OCI-LY7 (cell line): ENCODE results near the gene OR2AP1. TPM values are rescaled to one million over a fixed set of nuclear protein-coding genes. Genes with fewer than 3 reads are reported as not detected.

Experiments used
- BruUV-seq: library from RNA; stranded (reverse); fragments of 400-500 nt; replicated peaks from 2 replicates; lab custom pipeline; 2021; lab: Mats Ljungman, UMichigan
- CTCF ChIA-PET: fragments of 300-600 bp; sonication (Branson Sonifier 250); formaldehyde crosslinking; loops from one replicate; lab custom pipeline; 2022; ENCODE audit warnings: antibody characterized with exemption; ENCODE audit not compliant: unreplicated experiment; lab: Charles Lee
- POLR2A ChIA-PET: fragments of 300-600 bp; sonication (Branson Sonifier 250); formaldehyde crosslinking; loops from one replicate; lab custom pipeline; 2022; ENCODE audit warnings: antibody characterized with exemption; lab: Charles Lee
- DNase-seq: peaks from one replicate; pipeline ENCODE4 v3.0.0-alpha.2; 2015; ENCODE audit warnings: low spot score
- H2AFZ ChIP-seq: fragments of 200-600 bp; sonication (generic), shearing (Covaris generic); 2 replicates; pipeline ENCODE4 v1.6.1; 2014; ENCODE audit warnings: mild to moderate bottlenecking, antibody characterized with exemption, low read length, moderate library complexity
- H3K27ac ChIP-seq: fragments of 200-600 bp; sonication (generic); 2 replicates; pipeline ENCODE4 v1.5.1; 2014; ENCODE audit warnings: mixed run types, low read depth, mild to moderate bottlenecking, moderate library complexity, low read length, inconsistent platforms; ENCODE audit not compliant: poor library complexity, severe bottlenecking
- H3K36me3 ChIP-seq: fragments of 200-600 bp; sonication (generic); 2 replicates; pipeline ENCODE4 v1.6.1; 2014; ENCODE audit warnings: mild to moderate bottlenecking, antibody characterized with exemption, low read length, moderate library complexity, mixed read lengths; ENCODE audit not compliant: insufficient read depth
- H3K4me1 ChIP-seq: fragments of 200-600 bp; sonication (generic); 2 replicates; pipeline ENCODE4 v1.5.1; 2014; ENCODE audit warnings: mild to moderate bottlenecking, low read length; ENCODE audit not compliant: insufficient read depth, poor library complexity, severe bottlenecking
- H3K4me2 ChIP-seq: fragments of 200-600 bp; sonication (generic); 2 replicates; pipeline ENCODE4 v1.6.1; 2014; ENCODE audit warnings: mild to moderate bottlenecking, low read length
- H3K4me3 ChIP-seq: fragments of 200-600 bp; sonication (generic); 2 replicates; pipeline ENCODE4 v1.5.1; 2014; ENCODE audit warnings: mild to moderate bottlenecking, low read depth, low read length; ENCODE audit not compliant: poor library complexity, severe bottlenecking
- H3K79me2 ChIP-seq: fragments of 200-600 bp; sonication (generic); 2 replicates; pipeline ENCODE4 v1.6.1; 2016; ENCODE audit warnings: low read depth, mild to moderate bottlenecking, low read length, moderate library complexity, mixed read lengths; ENCODE audit not compliant: insufficient read depth
- H3K9me2 ChIP-seq: fragments of 200-600 bp; sonication (generic); 2 replicates; pipeline ENCODE4 v1.6.1; 2016; ENCODE audit warnings: mild to moderate bottlenecking, low read length, mixed read lengths; ENCODE audit not compliant: insufficient read depth
- H3K9me3 ChIP-seq: fragments of 200-600 bp; sonication (generic); 2 replicates; pipeline ENCODE4 v1.6.1; 2014; ENCODE audit warnings: mild to moderate bottlenecking, mixed run types, low read length, mixed read lengths
- H4K20me1 ChIP-seq: fragments of 200-600 bp; sonication (generic); 2 replicates; pipeline ENCODE4 v1.6.1; 2014; ENCODE audit warnings: mild to moderate bottlenecking, antibody characterized with exemption, low read length, moderate library complexity, mixed read lengths; ENCODE audit not compliant: insufficient read depth
- EZH2phosphoT487 ChIP-seq: fragments of 200-600 bp; sonication (generic); IDR thresholded peaks from 2 replicates; pipeline ENCODE4 v1.6.1; 2018; ENCODE audit warnings: low read depth, borderline replicate concordance, mild to moderate bottlenecking, mixed run types, antibody characterized with exemption, low read length, moderate library complexity, mixed read lengths
- intact Hi-C: fragments of 100-400 bp; cut with micrococcal nuclease; formaldehyde crosslinking; loops from one replicate; pipeline ENCODE4 v1.10.0; 2022; ENCODE audit not compliant: unreplicated experiment
- total RNA-seq, 2 experiments: library from RNA; depleted of rRNA in 1 of 2; stranded (reverse); fragments of >200 nt in 1 of 2; shearing (Covaris generic) in 1 of 2; gene quantifications; 2 replicates each; pipeline ENCODE4 v1.2.3, GENCODE V29; 2014 to 2022
- TF ChIP-seq, protein P1 (sequence below): fragments of 200-600 bp; sonication (generic); conservative IDR thresholded peaks from 2 replicates; pipeline ENCODE4 v1.5.1; 2014; ENCODE audit warnings: mild to moderate bottlenecking, antibody characterized with exemption, low read length, moderate library complexity, mixed read lengths

OR2AP1 gene
- total RNA-seq, 2 experiments from 2014 or later = not detected

DNA sequence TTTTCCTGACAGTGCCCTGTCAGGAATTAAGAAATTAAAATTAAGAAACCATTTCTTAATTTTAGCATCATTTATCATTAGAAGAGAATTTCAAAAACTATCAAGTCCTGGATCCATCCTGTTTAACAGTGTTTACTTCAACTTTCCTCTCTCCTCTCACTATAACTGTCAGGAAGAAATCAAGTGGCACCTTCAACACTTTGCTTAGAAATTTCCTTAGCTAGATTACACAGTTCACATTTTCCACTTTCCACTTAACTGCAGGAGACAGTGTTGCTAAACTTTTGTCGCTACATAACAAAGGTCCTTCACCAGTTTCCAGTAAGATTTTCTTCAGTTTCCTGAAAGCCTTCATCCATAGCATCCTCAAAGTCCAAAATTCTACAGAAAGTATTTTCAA lies 42.5 kb downstream of the OR2AP1 start:
- intact Hi-C loops = loop anchor here (5.0 kb wide), 1 partner anchor 167 kb away; no protein-coding TSS in a partner anchor
- CTCF ChIA-PET = no interaction called here
- Histone ChIP-seq H4K20me1 (no peaks in the 10 kb centered on the region), H2AFZ (no peak overlapping the region), H3K9me2 (no peaks in the 10 kb centered on the region), H3K4me2 (no peak overlapping the region), H3K79me2 (no peaks in the 10 kb centered on the region), H3K4me3 (no peak overlapping the region), H3K36me3 (no peaks in the 10 kb centered on the region), H3K9me3 (no peaks in the 10 kb centered on the region; the same call in 1 of the 2 replicates), H3K4me1 (no peaks in the 10 kb centered on the region), H3K27ac (no peak overlapping the region)
- no TSS peak for BruUV-seq
- no peak for DNase-seq
- TF ChIP-seq, protein P1, sequence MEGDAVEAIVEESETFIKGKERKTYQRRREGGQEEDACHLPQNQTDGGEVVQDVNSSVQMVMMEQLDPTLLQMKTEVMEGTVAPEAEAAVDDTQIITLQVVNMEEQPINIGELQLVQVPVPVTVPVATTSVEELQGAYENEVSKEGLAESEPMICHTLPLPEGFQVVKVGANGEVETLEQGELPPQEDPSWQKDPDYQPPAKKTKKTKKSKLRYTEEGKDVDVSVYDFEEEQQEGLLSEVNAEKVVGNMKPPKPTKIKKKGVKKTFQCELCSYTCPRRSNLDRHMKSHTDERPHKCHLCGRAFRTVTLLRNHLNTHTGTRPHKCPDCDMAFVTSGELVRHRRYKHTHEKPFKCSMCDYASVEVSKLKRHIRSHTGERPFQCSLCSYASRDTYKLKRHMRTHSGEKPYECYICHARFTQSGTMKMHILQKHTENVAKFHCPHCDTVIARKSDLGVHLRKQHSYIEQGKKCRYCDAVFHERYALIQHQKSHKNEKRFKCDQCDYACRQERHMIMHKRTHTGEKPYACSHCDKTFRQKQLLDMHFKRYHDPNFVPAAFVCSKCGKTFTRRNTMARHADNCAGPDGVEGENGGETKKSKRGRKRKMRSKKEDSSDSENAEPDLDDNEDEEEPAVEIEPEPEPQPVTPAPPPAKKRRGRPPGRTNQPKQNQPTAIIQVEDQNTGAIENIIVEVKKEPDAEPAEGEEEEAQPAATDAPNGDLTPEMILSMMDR = no peak
- TF ChIP-seq EZH2phosphoT487 = no peak
- POLR2A ChIA-PET = interaction anchor here (0.5 kb wide), 1 partner anchor 13 kb away, joined by 3 read pairs; no protein-coding TSS in a partner anchor

DNA sequence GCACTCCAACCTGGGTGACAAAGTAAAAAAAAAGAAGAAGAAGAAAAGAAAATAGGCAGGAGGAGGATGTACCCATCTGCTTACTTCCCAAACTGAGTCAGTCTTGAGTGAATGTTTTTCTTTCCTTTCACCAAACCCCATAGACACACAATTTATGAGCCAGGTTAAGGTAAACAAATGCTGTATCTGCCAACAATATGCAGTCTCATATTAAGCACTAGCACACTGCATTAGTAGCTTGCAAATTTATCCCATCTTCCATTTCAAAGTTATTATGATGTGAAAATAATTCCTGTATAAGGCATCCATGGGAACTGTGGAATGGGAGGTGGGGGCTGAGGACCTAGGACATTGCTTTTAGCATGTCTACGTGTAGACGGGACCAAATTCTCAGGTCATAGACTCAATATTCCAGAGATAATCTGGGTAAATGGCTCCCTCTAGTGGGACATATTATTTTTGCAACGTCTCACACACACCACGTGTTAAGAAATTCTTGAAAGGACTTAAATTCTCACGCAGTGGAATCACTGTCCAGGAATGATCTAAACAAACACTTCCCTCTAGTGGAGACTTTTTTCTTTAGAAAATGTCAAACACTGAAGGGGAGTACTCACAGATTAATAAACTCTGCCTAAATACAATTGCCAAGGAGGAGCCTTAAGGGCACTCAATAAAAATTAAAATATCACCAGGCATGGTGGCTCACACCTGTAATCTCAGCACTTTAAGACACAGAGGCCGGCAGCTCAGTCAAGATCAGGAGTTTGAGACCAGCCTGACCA lies 47.3 kb downstream of the OR2AP1 start:
- POLR2A ChIA-PET = no interaction called here
- no peaks in the 10 kb centered on the region for H3K9me2 ChIP-seq
- no peak overlapping the region for H3K27ac ChIP-seq
- CTCF ChIA-PET = no interaction called here
- no peaks in the 10 kb centered on the region for H3K79me2 ChIP-seq
- TF ChIP-seq EZH2phosphoT487 = no peak
- TF ChIP-seq, protein P1 = peak; percentile 98
- no peak overlapping the region for H2AFZ ChIP-seq
- no peaks in the 10 kb centered on the region for H4K20me1 ChIP-seq
- H3K4me1 ChIP-seq = no peaks in the 10 kb centered on the region
- no TSS peak for BruUV-seq
- intact Hi-C loops = loop anchor here (1.0 to 5.0 kb wide), 2 partner anchors 172 to 430 kb away; no protein-coding TSS in a partner anchor
- H3K9me3 ChIP-seq = no peaks in the 10 kb centered on the region; the same call in 1 of the 2 replicates
- H3K4me3 ChIP-seq = no peak overlapping the region
- peak; percentile 91 for DNase-seq
- H3K4me2 ChIP-seq = no peak overlapping the region
- no peaks in the 10 kb centered on the region for H3K36me3 ChIP-seq

DNA sequence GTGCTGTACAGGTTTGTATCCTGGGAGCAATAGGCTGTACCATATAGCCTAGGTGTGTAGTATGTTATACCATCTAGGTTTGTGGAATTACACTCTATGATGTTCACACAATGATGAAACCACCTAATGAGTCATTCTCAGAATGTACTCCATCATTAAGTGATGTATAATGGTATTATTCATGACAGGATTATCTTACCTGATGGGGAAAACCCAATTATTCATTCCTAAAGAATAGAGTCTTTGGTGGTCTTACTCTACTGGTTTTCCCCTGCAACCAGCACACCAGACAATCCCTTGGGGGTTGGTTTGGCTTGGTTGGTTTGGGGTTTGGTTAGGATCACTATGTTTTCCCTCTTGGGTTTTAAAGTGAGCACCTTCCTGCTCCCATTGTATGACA lies 51.8 kb downstream of the OR2AP1 start:
- no peaks in the 10 kb centered on the region for H3K4me1 ChIP-seq
- no peak for DNase-seq
- H3K9me3 ChIP-seq = no peaks in the 10 kb centered on the region
- H3K27ac ChIP-seq = no peak overlapping the region
- no peaks in the 10 kb centered on the region for H3K9me2 ChIP-seq
- no peaks in the 10 kb centered on the region for H4K20me1 ChIP-seq
- intact Hi-C loops = no loop called here
- no peak overlapping the region for H3K4me2 ChIP-seq
- ChIA-PET POLR2A (no interaction called here), CTCF (no interaction called here)
- BruUV-seq = no TSS peak
- no peak for TF ChIP-seq EZH2phosphoT487
- TF ChIP-seq, protein P1 = no peak
- no peak overlapping the region for H2AFZ ChIP-seq
- no peaks in the 10 kb centered on the region for H3K36me3 ChIP-seq
- no peaks in the 10 kb centered on the region for H3K79me2 ChIP-seq
- no peak overlapping the region for H3K4me3 ChIP-seq
